Fibroblast of skin of left biceps (primary cell): ENCODE results near the gene PPP5C.
"Not testable (repeated sequence)": the region's sequence is repeated elsewhere in the genome, so short reads cannot be mapped to it uniquely, and the experiment has no call there.

Experiments used
- DNase-seq, 2 experiments: peaks; one replicate each; pipeline ENCODE4 v3.0.0-alpha.2; 2013; ENCODE audit warnings: low read depth in 2 of 2

The PPP5C gene

DNA sequence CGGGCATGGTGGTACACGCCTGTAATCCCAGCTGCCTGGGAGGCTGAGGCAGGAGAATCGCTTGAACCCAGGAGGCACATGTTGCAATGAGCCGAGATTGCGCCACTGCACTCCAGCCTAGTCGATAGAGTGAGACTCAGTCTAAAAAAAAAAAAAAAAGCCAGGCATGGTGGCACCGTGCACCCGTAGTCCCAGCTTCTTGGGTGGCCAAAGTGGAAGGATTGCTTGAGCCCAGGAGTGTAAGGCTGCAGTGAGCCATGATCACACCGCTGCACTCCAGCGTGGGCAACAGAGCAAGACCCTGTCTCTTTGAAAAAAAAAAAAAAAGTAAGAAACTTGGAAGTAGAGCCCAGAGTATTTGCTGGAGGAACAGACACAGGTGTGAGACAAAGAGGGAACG lies 38.7 kb downstream of the PPP5C start:
- DNase-seq: no peak

DNA sequence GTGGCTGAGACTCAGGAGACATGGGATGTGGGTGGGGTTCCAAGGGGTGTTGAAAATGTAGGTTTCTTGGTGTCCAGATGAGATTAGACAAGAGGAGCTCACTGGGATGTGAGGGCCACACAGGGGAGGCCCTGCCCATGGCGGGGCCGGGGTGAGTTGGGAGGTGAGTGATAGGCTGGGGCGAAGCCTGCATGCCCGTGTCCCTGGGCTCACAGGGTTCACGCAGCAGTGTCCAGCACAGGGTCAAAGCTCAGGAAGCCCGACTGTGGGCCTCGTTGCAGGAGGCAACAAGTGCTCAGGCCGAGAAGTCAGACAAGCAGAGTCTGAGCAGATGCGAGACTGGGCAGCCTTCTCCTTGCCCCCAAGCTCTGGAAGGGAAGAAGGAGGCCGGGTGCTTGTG lies 39.3 kb downstream of the PPP5C start:
- DNase-seq: no peak

DNA sequence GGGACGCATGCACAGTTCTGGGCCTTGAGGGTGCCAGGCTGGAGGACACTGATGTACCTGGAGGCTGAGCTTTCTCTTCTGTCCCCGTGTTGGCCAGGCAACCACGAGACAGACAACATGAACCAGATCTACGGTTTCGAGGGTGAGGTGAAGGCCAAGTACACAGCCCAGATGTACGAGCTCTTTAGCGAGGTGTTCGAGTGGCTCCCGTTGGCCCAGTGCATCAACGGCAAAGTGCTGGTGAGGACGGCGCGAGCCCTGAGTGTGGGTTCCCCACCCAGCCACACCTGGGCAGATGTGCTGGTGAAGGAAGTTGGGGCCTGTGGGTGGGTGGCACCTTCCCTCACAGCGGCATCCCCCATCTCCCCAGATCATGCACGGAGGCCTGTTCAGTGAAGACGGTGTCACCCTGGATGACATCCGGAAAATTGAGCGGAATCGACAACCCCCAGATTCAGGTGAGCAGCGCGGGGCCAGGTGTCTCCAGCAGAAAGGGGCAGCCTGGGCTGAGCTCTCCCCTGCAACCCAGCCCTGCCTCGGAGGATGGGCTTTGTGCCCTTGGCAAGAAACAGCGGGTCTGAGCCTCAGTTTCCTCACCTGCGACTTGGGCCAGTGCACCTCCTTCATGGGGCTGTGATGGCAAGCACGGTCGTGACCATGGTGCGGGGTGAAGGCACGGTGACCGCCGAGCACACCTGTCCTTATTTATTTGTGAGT lies 40.3 kb downstream of the PPP5C start:
- DNase-seq: no peak

DNA sequence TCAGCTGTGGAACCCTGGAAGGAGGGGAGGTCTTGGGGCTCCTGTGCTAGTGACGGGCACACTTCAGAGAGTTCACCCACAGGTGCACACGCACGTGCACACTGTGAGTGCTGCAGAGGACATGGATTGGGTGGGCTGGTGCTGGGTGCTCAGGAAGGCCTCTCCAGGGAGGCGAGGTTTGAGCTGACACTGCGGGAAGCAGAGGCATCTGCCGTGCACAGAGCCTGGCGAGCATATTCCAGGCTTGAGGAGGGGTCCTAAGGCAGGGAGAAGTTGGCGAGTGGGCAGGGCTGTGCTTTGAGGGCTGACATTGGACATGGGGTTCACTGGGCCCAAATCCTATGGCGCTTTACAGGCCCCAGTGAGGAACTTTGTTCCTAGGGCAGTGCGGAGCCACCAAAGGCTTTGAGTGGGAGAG lies 40.8 kb downstream of the PPP5C start:
- DNase-seq: no peak

DNA sequence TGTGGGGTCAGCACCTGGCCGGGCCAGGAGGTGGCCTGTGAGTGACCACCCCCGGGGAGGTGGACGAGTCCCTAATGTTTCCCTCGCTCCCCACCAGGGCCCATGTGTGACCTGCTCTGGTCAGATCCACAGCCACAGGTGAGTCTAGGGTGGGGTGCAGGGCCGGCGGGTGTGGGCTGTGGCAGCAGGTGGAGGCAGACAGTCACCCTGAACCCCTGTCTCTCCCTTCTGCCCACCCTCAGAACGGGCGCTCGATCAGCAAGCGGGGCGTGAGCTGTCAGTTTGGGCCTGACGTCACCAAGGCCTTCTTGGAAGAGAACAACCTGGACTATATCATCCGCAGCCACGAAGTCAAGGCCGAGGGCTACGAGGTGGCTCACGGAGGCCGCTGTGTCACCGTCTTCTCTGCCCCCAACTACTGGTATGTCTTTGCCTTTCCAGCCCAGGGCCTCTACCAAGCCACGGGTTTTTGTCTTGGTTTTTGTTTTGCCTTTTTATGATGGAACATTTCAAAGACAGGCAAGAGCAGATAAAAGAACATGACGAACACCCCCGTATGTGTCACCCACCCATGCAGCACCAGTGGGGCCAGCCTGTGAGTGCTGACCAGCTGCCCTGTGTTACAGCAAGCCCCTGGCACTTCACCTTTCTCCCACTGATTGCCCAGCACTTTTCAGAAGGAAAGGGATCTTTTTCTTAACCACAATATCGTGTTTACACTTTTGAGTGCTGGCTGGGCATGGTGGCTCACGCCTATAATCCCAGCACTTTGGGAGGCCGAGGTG lies 41.6 kb downstream of the PPP5C start:
- DNase-seq: no peak

DNA sequence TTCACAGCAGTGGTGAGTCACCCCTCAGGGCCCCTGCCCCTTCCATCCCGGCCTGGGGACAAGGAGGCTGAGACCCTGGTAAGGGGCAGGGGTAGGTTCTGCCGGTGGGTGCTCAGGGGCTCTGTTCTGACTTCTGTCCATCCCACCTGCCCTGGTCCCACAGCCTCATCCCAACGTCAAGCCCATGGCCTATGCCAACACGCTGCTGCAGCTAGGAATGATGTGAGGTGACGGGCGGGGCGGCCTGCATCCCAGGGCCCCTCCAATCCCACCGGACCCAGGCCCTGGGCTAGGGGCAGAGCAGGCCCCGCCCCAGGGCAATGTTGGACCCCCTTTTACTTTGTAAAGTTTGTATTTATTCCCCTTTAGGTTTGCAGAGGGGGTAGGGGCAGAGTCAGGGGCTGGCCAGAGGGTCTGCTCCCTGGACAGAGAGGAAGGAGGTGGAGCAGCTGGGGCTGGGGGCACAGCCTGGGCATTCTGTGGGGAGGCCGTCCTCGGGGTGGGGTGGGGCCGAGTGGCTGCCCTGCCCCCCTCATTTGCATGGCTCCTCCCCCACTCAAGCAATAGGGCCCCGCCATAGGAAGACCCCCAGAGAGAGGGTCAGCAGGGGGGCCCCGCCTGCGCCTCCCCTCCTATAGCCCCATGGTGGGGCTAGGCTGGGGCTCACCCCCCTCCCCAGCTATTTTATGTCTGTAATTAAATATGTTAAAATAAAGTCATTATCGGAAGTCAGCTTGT lies 43.4 kb downstream of the PPP5C start:
- no peak for DNase-seq

DNA sequence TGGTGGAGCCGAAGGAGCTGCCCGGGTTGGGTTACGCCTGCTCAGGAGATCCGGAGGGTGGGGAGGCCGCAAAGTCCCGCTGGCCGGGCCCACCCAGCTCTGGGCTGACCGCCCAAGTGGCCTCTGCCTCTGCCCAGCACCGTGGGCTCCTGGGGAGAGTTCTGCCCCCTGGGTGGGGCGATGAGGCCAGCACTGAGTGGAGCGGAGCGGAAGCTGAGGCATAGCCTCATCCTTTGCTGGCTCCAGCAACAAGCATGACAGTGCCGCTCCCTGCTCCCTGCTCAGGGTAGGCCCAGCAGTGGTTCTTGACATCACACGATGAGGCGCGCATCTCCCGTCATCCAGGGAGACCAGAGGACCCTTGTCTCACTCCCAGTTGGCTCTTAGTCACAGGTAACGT lies 44.0 kb downstream of the PPP5C start:
- DNase-seq: no peak

DNA sequence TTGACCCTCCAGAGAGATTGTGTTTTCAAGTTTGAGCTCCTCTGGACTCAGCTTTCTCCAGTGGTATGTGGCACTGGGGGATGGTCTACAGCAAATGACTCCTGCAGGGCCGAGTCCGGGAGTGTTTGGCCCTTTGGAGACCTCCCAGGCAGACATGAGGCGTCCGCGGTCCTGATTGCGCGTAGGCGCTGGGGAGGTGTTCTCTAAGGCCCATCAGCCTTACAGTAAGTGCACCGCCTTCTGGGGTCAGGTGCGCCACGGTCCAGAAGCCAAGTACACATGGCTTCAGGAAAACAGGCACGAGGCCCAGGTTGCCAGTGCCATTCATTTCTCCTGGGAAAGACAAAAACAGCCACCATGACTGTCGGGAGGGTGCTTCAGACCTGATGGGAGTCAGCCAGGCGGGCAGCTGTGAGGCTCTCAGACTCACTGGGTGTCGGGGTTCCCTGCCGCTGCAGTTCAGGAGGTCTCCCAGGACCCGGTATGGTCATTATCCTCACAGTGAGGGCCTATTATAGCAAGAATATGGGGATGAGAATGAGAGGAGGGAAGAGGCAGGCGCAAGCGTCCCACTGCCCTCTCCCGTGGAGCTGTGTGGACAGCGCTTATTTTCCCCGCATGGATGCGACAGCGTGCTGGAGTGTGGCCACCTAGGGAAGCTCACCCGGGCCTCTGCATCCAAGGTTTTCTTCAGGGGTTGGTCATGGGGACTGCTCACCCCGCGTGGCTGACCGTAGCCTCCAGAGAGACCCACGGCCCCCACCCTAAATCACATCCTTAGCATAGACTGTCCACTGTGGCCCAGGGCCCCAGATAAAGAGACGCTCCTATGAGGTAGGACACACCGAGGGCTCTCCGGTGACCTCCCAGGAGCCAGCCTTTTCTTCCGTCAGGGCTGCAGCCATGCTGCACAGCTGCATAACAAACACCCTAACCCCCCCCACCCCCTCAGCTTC lies 44.7 kb downstream of the PPP5C start:
- no peak for DNase-seq

DNA sequence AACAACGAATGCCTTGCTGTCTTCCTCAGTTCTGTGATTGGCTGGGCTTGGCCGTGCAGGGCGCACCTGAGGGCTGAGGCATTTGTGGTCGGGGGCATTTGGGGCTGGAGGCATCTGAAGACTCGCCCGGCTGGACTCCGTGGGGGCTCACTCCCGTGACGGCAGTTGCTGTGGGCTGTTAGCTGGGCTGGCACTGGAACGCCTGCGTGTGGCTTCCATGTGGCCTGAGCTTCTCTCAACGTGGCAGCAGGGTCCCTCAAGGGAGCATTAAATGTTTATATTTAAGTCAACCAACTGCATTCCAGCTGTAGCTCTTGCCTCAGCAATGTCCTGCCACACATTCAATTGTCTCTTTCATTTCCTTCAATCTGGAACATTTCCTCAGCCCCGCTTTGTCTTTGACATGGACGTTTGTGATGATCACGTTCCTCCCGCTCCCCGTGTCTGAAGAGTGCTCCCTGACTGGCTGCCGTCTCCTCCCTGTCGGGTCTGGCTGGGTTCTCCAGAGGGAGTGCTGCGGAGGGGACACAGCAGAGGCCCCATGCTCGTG lies 45.4 kb downstream of the PPP5C start:
- DNase-seq: peak; percentile 50 to 55

DNA sequence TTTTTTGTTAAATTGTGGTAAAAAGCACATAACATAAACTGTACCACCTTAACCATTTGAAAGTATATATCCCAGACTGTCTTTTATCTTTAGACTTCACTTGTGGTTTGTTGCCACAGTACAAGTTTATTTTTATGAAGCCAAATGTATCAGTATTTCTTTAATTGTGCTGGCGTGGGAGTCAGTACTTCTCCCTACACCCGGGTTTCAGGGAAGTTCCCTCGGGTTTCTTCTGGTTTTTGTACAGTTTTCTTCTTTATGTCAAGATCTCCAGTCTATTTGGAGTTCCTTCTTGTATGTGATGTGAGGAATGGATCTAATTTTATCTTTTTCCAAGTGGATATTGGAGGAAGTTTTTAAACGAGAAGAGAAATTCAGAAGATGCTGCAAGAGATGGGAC lies 46.0 kb downstream of the PPP5C start:
- DNase-seq: no peak

DNA sequence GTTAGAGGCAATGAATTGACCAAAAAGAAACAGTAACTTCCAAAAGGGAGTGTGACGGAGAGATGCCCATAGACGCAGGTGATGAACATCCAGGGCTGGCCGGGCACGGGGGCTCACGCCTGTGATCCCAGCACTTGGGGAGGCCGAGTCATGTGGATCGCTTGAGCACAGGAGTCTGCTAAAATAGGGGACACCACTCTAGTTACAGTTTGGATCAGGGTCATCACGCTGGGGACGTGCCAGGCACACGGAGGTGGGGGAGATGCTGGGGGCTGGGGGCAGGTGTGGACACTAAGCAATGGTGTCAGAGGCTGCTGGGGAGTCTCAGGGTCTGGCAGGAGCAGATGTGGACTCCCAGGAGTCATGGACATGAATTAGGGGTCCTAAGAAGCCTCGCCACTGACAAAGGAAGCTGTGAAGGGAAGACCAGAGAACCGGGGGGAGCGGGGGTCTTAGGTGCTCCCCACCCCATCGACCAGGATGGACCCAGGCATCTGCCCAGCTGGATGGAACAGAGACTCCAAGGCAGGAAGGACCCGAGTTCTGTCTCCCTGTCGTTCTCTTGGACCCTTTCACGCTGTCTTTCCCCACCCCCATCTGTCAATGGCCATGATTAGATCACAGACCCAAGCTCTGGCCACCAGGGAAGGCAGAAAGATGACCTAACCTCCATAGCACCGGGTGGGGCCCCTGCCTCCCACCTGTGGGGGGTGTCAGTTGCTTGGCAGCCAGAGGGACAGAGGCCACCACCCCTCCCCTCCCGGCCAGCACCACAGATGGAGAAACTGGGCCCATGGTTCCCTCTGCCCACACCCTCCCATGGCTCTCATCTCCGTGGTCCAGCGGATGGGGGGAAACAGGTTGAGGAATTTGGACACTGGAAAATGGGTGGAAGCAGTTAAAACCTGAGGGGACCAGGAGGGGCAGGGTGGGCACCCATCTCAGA lies 46.8 kb downstream of the PPP5C start:
- DNase-seq: no peak

DNA sequence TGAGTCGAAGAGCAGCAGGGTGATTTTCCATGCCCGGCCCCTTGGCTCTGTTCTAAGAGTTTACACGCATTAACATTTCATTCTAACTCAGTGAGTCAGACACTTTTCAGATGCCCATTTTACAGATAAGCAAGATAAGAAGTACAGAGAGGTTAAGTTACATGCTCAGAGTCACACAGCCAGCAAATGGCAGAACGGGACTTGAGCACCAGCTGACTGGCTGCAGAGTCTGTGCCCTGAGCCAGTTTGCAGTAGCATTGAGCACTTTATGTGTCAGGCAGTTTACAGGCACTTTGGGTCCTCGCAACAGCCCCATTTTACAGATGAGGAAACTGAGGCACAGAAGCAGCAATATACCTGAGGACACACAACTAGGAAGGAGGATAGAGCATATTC lies 47.5 kb downstream of the PPP5C start:
- no peak for DNase-seq

DNA sequence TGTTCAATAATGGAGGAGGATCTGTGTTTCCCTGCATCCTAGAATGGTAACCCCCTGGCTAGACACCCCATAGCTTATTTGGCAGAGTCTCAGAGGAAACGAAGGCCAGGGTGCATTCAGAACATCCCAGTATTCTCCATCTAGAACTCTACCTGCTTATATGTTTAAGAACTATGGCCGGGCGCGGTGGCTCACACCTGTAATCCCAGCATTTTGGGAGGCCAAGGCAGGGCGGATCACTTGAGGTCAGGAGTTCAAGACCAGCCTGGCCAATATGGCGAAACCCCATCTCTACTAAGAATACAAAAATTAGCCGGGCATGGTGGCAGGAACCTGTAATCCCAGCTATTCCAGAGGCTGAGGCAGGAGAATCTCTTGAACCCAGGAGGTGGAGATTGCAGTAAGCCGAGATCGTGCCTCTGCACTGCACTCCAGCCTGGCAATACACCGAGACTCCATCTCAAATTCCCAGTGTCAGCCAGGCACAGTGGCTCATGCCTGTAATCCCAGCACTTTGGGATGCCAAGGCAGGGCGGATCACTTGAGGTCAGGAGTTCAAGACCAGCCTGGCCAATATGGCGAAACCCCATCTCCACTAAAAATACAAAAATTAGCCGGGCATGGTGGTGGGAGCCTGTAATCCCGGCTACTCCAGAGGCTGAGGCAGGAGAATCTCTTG lies 51.1 kb downstream of the PPP5C start:
- not testable (repeated sequence) for DNase-seq

DNA sequence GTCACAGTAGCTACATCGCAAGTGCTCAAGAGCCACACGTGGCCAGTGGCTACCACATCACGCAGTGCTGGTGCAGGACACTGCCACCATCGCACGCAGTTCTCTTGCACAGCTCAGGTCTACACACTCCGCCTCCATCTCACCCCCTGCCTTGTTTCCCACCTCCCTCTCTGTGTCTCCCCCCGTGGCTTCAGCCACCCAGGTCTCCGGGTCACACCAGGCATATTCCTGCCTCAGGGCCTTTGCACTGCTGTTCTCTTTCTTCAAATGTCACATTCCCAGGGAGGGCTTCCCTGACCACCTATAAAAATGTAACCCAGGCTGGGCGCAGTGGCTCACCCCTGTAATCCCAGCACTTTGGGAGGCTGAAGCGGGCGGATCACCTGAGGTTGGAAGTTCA lies 55.8 kb downstream of the PPP5C start:
- no peak for DNase-seq

DNA sequence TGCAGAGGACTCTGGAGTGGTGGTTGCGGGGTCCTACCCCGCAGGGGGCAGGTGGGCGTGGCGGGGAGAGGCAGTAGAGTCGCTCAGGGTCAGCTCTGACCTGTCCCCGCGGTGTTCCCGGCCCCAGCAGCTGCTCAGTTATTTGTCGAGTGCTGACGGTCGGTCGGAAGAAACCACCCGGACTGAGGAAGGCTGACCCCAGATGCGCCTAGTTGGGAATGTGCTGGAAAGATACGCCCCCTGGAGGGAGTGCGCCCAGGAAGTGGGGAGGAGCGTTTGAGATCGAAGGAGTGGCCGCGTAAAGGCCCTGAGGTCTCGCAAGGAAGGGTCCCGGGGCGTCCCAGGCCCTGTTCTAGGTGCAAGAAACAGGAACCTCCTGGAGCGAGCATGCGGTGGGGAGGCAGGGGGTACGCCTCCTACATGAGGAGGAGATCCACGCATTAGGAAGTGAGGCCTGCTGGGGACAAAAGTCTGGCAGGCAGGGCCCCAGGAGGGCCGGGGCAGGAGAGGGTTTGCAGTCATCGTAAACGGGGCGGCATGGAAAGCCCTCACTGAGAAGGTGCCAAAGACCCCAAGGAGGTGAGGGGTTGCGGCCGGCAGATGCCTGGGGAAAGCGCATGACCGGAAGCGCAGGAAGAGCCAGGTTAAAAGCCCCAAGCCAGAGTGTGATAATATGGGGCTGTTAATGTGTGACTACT lies 57.3 kb downstream of the PPP5C start:
- DNase-seq: no peak

DNA sequence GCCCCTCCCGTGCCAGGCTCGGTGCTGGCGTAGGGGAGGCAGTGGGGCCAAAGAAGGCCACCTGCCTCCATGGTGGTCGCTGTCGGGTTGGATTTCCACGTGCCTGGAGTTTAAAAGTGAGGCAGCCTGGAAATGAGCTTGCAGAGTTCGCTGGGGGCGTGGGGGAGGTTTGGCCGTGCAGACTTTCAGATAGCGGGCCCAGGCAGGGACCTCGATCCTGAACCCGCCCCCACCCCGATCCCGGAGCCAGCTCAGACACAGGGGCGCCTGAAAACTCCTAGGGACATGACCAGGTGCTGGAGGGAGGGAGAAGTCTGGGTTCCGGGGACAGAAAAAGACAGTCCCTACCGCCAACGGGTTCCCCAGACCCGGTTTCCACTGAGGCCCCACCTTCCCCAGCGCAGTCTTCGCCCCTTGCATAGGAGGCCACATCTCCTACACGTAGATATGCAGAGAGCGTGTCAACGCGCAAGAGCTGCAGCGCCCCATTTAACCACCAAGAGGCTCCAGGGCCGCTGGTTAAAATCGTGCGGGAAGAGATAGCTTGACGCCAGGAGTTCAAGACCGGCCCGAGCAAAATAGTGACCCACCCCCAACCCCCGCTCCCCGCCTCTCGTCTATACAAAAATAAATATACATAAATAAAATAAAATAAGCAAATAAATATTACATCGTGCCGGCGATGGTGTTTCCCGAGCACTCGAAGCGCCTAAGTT lies 58.0 kb downstream of the PPP5C start:
- DNase-seq: no peak

DNA sequence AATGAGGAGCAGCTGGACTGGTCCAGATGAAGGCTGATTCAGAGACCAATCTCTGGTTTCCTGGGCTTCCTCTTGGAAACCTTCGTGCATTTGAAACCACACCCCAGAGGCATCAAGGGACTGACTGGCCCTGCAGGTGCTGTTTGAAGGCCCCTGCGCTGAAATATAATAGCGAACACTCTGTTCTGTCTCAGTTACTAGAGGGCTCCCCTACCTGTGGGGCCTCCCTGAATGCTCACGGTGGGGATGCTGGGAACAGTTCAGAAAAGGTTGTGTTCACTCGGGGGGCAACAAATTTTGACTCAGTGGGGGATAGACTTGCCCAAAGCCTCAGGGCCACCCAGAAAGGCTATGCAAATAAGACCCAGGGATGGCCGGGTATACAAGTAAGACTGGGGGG lies 60.1 kb downstream of the PPP5C start:
- DNase-seq: no peak
